GM12875 (cell line): ENCODE measurements around the gene YARS1.

Experiments used
- H3K4me3 ChIP-seq: one replicate; pipeline ENCODE4 v1.5.1; 2011; ENCODE audit warnings: low read depth, low read length, control low read depth
- TF ChIP-seq, protein P1 (sequence below): IDR thresholded peaks from 2 replicates; pipeline ENCODE4 v1.5.1; 2011; ENCODE audit warnings: low read depth, mild to moderate bottlenecking, control low read depth, inconsistent platforms, low read length, moderate library complexity, borderline replicate concordance; ENCODE audit not compliant: insufficient read depth

YARS1 gene

GRCh38 chr1:32860566-32860965 lies 43.4 kb upstream of the YARS1 start:
- no peak overlapping the region for H3K4me3 ChIP-seq
- TF ChIP-seq, protein P1, sequence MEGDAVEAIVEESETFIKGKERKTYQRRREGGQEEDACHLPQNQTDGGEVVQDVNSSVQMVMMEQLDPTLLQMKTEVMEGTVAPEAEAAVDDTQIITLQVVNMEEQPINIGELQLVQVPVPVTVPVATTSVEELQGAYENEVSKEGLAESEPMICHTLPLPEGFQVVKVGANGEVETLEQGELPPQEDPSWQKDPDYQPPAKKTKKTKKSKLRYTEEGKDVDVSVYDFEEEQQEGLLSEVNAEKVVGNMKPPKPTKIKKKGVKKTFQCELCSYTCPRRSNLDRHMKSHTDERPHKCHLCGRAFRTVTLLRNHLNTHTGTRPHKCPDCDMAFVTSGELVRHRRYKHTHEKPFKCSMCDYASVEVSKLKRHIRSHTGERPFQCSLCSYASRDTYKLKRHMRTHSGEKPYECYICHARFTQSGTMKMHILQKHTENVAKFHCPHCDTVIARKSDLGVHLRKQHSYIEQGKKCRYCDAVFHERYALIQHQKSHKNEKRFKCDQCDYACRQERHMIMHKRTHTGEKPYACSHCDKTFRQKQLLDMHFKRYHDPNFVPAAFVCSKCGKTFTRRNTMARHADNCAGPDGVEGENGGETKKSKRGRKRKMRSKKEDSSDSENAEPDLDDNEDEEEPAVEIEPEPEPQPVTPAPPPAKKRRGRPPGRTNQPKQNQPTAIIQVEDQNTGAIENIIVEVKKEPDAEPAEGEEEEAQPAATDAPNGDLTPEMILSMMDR: no peak

DNA sequence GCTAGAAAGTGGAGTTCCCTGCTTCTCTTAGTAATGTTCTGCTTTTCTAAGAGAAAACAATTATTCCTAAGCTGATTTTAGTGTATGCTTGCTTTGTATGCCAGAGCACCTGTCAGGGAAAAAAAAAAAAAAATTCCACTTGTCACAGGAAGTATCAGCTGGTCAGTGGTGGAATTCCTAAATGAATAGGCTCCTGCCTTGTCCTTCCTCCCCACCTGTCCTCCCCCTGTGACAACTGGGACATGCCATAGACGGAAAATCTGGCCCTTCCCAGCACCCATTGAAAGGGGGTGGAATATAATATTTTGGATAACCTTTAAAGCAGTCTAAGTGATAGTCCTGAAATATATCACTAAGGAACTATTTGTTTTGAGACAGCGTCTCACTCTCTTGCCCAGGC lies 42.8 kb upstream of the YARS1 start:
- TF ChIP-seq, protein P1: no peak
- H3K4me3 ChIP-seq: no peak overlapping the region

DNA sequence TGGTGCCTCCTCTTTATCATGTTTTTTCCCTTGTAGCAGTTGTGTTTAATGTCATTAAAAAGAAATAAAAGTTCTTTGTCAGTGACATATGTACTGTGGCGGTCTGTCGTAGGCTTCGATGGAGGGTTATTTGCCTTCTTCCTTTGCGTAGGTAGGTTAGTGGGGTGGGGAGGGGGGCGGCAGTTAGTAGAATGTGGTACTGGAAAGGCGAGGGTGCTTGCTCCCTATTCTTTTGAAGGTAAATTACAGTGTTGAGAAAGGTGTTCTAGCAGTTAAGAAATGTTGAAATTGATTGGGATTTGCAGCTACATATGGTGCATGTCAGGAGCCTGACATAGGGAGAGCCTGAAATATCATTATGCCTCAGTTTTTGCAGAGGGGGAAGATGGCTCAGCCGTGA lies 41.6 kb upstream of the YARS1 start:
- TF ChIP-seq, protein P1: no peak
- H3K4me3 ChIP-seq: no peak overlapping the region

DNA sequence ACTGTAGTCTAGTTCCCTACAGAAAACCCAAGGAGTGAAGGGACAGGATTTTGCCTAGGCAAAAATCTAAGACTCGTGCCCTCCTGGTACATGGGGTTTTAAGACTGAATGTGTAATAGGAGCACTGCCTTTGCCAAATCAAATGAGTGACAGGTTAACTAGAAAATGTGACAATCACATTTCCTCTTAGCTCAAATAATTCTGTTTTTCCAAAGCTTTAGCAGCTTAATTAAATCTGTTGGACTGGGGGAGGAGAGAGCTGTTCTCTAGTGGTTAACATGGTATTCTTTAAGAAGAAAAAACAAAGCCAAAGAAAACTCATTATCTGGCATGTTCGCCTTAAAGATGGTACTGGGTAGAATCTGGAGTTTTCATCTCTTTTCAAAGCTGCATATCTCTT lies 41.0 kb upstream of the YARS1 start:
- no peak overlapping the region for H3K4me3 ChIP-seq
- TF ChIP-seq, protein P1: no peak

- TF ChIP-seq, protein P1: no peak
- no peak overlapping the region for H3K4me3 ChIP-seq
These were observed 38.9 kb upstream of the YARS1 start for GRCh38 chr1:32855861-32856617.

- TF ChIP-seq, protein P1: no peak
- no peak overlapping the region for H3K4me3 ChIP-seq
These were observed 31.4 kb upstream of the YARS1 start for GRCh38 chr1:32848354-32849063.

GRCh38 chr1:32831878-32832277 lies 14.7 kb upstream of the YARS1 start:
- TF ChIP-seq, protein P1: no peak
- no peak overlapping the region for H3K4me3 ChIP-seq
